GM19193 (cell line): ENCODE data around the gene ADSS1.

Experiments
- POLR2A ChIP-seq: IDR thresholded peaks from 4 replicates; pipeline ENCODE4 v1.6.1; 2011; ENCODE audit not compliant: insufficient read depth, insufficient read length; ENCODE audit errors: extremely low read depth

The ADSS1 gene

GRCh38 chr14:104778694-104779331, 54.8 kb downstream of the ADSS1 start:
- no peak for TF ChIP-seq POLR2A

GRCh38 chr14:104779776-104780512, 55.9 kb downstream of the ADSS1 start:
- no peak for TF ChIP-seq POLR2A

- TF ChIP-seq POLR2A: no peak
Measured at GRCh38 chr14:104780513-104781030, 56.5 kb downstream of the ADSS1 start.

GRCh38 chr14:104781271-104782077, 57.4 kb downstream of the ADSS1 start:
- no peak for TF ChIP-seq POLR2A

GRCh38 chr14:104782086-104782807, 58.2 kb downstream of the ADSS1 start:
- no peak for TF ChIP-seq POLR2A

GRCh38 chr14:104782808-104783139, 58.7 kb downstream of the ADSS1 start:
- TF ChIP-seq POLR2A: no peak

- TF ChIP-seq POLR2A: no peak
Measured at GRCh38 chr14:104783484-104784217, 59.6 kb downstream of the ADSS1 start.

- no peak for TF ChIP-seq POLR2A
Measured at GRCh38 chr14:104784218-104784568, 60.2 kb downstream of the ADSS1 start.

GRCh38 chr14:104784846-104785707, 61.0 kb downstream of the ADSS1 start:
- TF ChIP-seq POLR2A: no peak

- TF ChIP-seq POLR2A: no peak
Measured at GRCh38 chr14:104785708-104786080, 61.7 kb downstream of the ADSS1 start.

GRCh38 chr14:104786091-104786586, 62.1 kb downstream of the ADSS1 start:
- TF ChIP-seq POLR2A: no peak

- no peak for TF ChIP-seq POLR2A
Measured at GRCh38 chr14:104786726-104787675, 63.0 kb downstream of the ADSS1 start.

- no peak for TF ChIP-seq POLR2A
Measured at GRCh38 chr14:104787736-104788135, 63.7 kb downstream of the ADSS1 start.
